Left lung (tissue), 14 donors: Measurements from ENCODE around the gene NPBWR2. TPM values are rescaled to one million over a fixed set of nuclear protein-coding genes. Genes with fewer than 3 reads are reported as not detected.

Experiments used
- ATAC-seq: fragments of 200-7000 bp; cut with Tn5 transposase; one replicate; pipeline ENCODE4 v1.9.1; 2020; ENCODE audit warnings: moderate library complexity
- DNase-seq, 4 donors: peaks; one replicate each; pipeline ENCODE4 v3.0.0-alpha.2; 2013 to 2020
- H3K27ac ChIP-seq, 2 donors: fragments of 200-600 bp; sonication (generic) in 1 of 2; one replicate each; pipeline versions ENCODE4 v1.5.0 to v1.8.0; 2020 to 2021
- H3K27me3 ChIP-seq, 2 donors: fragments of 200-600 bp; sonication (generic) in 1 of 2; one replicate each; pipeline versions ENCODE4 v1.5.0 to v1.8.0; 2020 to 2021
- H3K36me3 ChIP-seq, 2 donors: fragments of 200-600 bp; sonication (generic) in 1 of 2; one replicate each; pipeline versions ENCODE4 v1.5.0 to v1.8.0; 2020 to 2021
- H3K4me1 ChIP-seq, 2 donors: fragments of 200-600 bp; one replicate each; pipeline ENCODE4 v1.8.0; 2021
- H3K4me3 ChIP-seq, 2 donors: fragments of 200-600 bp; sonication (generic) in 1 of 2; one replicate each; pipeline versions ENCODE4 v1.5.0 to v1.8.0; 2020 to 2021; ENCODE audit warnings: mild to moderate bottlenecking in 1 of 2
- H3K9me3 ChIP-seq, 2 donors: fragments of 200-600 bp; sonication (generic) in 1 of 2; one replicate each; pipeline versions ENCODE4 v1.5.0 to v1.8.0; 2020 to 2021
- CTCF ChIP-seq, 2 donors: fragments of 200-600 bp; sonication (generic) in 1 of 2; IDR thresholded peaks; one replicate each; pipeline versions ENCODE4 v1.5.0 to v1.8.0; 2021; ENCODE audit warnings: antibody characterized with exemption in 2 of 2
- intact Hi-C, 2 donors: fragments of 100-400 bp; cut with DNase I; formaldehyde crosslinking; loops; one replicate each; pipeline versions ENCODE4 v1.11.2 to v1.14.2; 2022
- long read RNA-seq, 12 donors: library from polyadenylated mRNA in 2 of 12; unstranded in 2 of 12; transcript quantifications; one replicate each; pipeline ENCODE4 v2.0.0 and lab custom pipeline, GENCODE V29; 2019 to 2026
- polyA plus RNA-seq, 6 donors: library from polyadenylated mRNA; unstranded; fragments of 120-200 nt; gene quantifications; one replicate each; pipeline ENCODE4 v1.2.1, GENCODE V29; 2013; ENCODE audit not compliant: insufficient read length in 6 of 6
- total RNA-seq, 2 donors: library from RNA; stranded (reverse); fragmentation: NEBNext Ultra II Directional; extraction: Animal tissue kit (Norgen Biotek cat#: 25700); gene quantifications; one replicate each; pipeline ENCODE4 v1.2.1, GENCODE V29; 2021
- donor health status: DM: no; HTN: yes; CAD: no.
- donor health status: DM: no; HTN: no; CAD: no.

Gene NPBWR2
- not detected for total RNA-seq
- not detected for polyA plus RNA-seq
- long read RNA-seq, donor 1 = 0 reads
- long read RNA-seq, donor 2 = 0 reads
- long read RNA-seq, donor 3 = 0 reads
- long read RNA-seq, donor 4 = 0 reads
- long read RNA-seq, donor 5 = 0 reads
- long read RNA-seq, donor 6 = 0 reads
- long read RNA-seq, donor 7 = 0 reads
- long read RNA-seq, donor 8 = 0 reads
- long read RNA-seq, donor 9 = 0 reads
- long read RNA-seq, donor 10 = 0 reads
- long read RNA-seq, donor 11 = 0 reads
- long read RNA-seq, donor 12 = 0 reads

GRCh38 chr20:64106981-64107735 lies at the start of gene NPBWR2:
NPBWR2 (minus strand) TSS chr20:64107565; CDS start chr20:64106831, 734 bp downstream.
- DNase-seq (peak in 2 of 4 donors; percentile 22 to 70), ATAC-seq (no peak)
- Histone ChIP-seq H3K4me3 (no peak within 1 kb of the TSS), H3K27ac (no peak within 1 kb of the TSS), H3K4me1 (peaks cover 5 to 7% of the 10 kb centered on the region in 2 donors), H3K36me3 (no peaks in the 10 kb centered on the region), H3K27me3 (peaks cover 11 to 50% of the 10 kb centered on the region in 2 donors), H3K9me3 (no peaks in the 10 kb centered on the region)
- intact Hi-C loops = no loop called here
- TF ChIP-seq CTCF (IDR thresholded peaks at IDR 0.05) = no peak

DNA sequence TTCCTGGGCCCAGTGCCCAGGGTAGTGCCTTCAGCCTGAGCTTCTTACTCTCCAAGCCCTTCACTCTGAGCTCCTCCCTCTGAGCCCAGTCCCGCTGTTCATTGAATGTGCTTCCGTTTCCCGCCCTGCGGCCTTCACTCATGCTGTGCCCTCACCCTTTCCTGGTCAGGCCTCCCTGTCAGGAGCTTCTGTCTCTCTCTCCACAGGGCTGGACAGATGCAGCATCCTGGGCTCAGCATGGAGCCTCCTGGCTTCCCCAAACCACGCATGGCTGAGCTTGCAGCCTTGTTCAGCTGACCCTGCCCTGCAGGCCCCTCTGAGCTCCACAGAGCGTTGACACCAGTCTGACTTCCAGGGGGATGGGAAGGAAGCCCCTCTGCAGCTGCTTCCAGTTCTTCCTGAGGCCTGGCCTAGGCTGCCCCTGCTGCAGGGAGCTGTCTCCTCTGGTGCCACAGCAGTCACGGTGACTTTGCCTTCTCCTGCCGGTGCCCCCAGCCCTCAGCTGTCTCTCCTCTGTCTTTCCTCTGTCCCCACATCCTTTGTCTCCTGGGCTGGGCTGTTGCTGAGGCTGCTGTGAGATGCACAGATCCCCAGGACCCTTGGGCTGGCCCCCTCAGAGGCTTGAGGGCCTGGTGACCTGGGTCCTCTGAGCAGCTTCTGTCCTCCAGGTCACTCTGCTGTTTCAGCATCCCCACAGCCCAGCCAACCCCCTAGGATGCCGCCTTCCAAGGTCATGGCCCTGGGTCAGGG lies 48.9 kb upstream of the NPBWR2 start:
- Histone ChIP-seq H3K27ac (no peak overlapping the region), H3K27me3 (peaks cover 20 to 66% of the 10 kb centered on the region in 2 donors), H3K9me3 (no peaks in the 10 kb centered on the region), H3K4me1 (no peaks in the 10 kb centered on the region), H3K36me3 (no peaks in the 10 kb centered on the region), H3K4me3 (no peak overlapping the region)
- TF ChIP-seq CTCF (IDR thresholded peaks at IDR 0.05) = no peak
- peak in 1 of 4 donors; percentile 46 for DNase-seq
- no peak for ATAC-seq
- intact Hi-C loops = no loop called here

GRCh38 chr20:64155258-64156135 lies 48.1 kb upstream of the NPBWR2 start:
- Histone ChIP-seq H3K9me3 (no peaks in the 10 kb centered on the region), H3K4me3 (no peak overlapping the region), H3K27me3 (peaks cover 12 to 58% of the 10 kb centered on the region in 2 donors), H3K27ac (no peak overlapping the region), H3K36me3 (no peaks in the 10 kb centered on the region), H3K4me1 (no peaks in the 10 kb centered on the region)
- no peak for TF ChIP-seq CTCF (IDR thresholded peaks at IDR 0.05)
- intact Hi-C loops = no loop called here
- ATAC-seq (no peak), DNase-seq (peak in 1 of 4 donors; percentile 67)

DNA sequence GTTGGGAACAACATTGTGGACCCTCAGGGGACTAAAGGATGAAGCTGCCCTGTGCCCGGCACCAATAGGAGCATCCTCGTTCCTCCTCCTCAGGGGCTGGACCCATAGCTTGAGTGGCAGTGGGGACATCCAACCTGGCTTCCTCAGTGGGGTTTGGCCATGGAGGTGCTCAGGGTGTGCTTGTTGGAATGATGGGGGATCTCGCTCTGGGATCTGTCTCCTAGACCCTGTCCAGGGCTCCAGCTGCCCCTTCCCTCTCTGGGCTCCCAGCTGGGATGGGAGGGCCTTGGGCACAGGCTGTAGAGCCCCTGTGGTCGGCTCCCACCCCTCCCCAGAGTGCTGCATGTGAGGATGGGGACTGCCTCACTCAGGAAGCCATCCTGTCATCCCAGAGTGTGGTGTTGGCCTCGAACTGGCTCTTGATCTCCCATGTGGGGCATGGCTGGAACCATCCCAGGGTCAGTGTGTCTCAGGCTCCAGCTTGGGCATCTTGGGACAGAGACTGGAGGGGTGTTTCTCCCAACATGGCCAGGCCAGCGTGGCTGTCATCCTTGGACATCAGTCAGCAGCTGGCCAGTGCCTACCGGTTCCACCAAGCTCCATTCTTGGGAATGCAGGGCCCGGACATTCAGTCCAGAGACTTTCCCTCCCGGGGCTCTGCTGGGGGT lies 47.4 kb upstream of the NPBWR2 start:
- intact Hi-C loops = no loop called here
- Histone ChIP-seq H3K36me3 (no peaks in the 10 kb centered on the region), H3K4me1 (no peaks in the 10 kb centered on the region), H3K9me3 (no peaks in the 10 kb centered on the region), H3K27ac (no peak overlapping the region), H3K4me3 (no peak overlapping the region), H3K27me3 (peaks cover 4 to 50% of the 10 kb centered on the region in 2 donors)
- TF ChIP-seq CTCF (IDR thresholded peaks at IDR 0.05) = no peak
- DNase-seq = peak in 1 of 4 donors; percentile 20
- no peak for ATAC-seq
